ENCODE data around the gene GDAP1L1.

GRCh38 chr20:44234566-44235317 lies 12.4 kb upstream of the GDAP1L1 start:
- TF ChIP-seq, protein P1, sequence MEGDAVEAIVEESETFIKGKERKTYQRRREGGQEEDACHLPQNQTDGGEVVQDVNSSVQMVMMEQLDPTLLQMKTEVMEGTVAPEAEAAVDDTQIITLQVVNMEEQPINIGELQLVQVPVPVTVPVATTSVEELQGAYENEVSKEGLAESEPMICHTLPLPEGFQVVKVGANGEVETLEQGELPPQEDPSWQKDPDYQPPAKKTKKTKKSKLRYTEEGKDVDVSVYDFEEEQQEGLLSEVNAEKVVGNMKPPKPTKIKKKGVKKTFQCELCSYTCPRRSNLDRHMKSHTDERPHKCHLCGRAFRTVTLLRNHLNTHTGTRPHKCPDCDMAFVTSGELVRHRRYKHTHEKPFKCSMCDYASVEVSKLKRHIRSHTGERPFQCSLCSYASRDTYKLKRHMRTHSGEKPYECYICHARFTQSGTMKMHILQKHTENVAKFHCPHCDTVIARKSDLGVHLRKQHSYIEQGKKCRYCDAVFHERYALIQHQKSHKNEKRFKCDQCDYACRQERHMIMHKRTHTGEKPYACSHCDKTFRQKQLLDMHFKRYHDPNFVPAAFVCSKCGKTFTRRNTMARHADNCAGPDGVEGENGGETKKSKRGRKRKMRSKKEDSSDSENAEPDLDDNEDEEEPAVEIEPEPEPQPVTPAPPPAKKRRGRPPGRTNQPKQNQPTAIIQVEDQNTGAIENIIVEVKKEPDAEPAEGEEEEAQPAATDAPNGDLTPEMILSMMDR (IDR thresholded peaks at IDR 0.05): no peak
- no peak for TF ChIP-seq POLR2A (IDR thresholded peaks at IDR 0.05)

Measured in right lobe of liver (tissue), 4 donors.